Ramos (cell line): ENCODE measurements around the gene HNRNPAB.
"Not testable (repeated sequence)": the region's sequence is repeated elsewhere in the genome, so short reads cannot be mapped to it uniquely, and the experiment has no call there.

ENCODE experiments used
- in situ Hi-C: fragments of 300-500 bp; cut with MboI; formaldehyde crosslinking; loops from one replicate; pipeline ENCODE4 v1.14.3; 2022; ENCODE audit warnings: low sequenced_read_pairs; ENCODE audit not compliant: unreplicated experiment

HNRNPAB gene

DNA sequence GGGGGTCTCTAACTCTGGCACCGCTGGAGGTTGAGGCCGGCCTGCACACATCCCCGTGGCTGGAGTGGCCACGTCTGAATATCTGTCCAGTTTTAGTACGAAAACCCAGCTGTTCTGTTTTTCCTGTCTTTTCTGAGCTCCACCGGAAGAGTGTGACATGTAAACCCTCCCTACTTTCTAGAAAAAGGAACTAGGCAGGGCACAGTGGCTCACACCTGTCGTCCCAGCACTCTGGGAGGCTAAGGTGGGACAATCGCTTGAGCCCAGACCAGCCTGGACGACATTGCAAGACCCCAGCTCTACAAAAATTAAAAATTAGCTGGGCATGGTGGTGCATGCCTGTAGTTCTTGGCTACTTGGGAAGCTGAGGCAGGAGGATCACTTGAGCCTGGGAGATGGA is 36.4 kb downstream of the HNRNPAB start:
- in situ Hi-C loops = no loop called here

DNA sequence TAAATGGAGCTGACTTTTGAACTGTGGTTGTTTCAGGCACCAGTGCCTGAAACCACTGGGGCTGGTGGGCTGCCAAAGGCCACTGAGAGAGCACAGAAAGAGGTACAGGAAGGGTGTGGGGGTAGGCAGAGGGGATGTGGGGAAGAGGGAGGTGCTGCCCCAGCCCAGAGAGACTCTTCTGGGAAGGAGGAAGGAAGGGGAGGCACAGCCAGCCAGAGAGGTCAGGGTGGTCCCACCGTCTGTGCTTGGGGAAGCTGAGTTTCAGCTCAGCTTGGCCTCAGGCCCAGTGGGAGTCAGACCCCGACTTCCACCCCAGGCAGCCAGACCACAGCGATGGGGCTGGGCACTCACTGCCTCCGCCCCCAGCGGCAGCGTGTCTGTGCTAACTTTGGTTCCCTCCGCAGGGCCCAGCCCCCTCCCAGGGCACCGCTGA is 36.9 kb downstream of the HNRNPAB start:
- in situ Hi-C loops = no loop called here

DNA sequence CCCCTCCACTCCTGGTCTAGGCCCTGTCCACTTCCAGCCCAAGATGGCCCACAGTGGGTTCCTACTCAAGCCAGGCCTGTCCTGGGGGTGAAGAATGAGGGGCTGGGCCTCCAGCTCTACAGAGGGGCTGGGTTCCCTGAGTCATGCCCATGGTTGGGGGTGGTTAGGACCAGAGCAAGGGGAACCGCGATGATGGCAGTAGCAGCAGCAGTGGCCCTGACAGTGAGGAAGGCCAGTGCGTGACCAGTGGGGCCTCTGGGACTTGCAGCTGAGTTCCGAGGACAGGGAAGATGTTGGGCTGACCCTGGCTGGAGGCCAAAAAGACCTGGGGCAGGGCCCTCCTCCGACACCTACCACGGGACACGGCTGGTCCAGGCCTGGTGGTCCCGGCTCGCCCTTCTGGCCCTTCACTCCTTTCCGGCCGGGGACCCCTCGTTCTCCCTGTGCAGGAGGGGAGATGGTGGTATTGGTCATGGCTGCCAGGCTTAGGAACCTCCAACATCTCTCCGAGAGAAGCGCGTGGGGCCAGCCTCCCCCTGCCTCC is 37.4 kb downstream of the HNRNPAB start:
- in situ Hi-C loops = no loop called here

DNA sequence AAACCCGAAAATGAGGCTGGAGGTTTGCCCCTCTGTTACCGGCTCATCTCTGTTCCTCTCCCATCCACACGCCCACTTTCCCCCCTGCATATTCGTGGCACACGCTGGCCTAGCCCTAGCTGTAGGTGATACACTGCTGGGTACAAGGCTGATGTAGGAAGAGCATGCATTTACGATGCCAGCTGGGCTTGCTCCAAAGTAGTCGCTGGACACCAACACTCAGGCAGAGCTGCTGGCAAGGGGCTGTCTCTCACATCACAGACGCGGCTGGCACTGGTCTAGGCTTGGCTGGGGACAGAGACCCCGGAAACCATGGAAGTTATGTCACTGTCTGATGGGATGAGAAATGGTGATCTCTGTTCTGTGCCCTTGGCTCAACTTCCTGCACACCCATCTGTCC is 38.1 kb downstream of the HNRNPAB start:
- in situ Hi-C loops = no loop called here

DNA sequence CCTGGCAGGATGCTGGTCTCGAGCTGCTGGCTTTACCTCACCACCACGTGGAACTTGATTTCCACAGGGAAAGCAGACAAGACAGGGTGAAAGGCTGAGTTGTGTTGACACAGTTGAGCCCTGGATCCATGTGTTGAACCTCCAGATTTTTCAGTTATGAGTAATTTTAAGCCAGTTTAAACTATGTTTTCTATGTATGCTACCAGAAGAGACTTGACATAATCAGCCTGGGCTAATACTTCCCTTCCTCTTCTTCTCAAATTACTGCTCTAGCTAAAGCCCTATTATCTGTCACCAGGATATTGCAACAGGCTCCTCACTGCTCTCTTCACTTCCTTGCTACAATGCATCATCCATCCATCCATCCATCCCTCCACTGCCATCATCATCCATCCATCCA is 40.2 kb downstream of the HNRNPAB start:
- in situ Hi-C loops = no loop called here

DNA sequence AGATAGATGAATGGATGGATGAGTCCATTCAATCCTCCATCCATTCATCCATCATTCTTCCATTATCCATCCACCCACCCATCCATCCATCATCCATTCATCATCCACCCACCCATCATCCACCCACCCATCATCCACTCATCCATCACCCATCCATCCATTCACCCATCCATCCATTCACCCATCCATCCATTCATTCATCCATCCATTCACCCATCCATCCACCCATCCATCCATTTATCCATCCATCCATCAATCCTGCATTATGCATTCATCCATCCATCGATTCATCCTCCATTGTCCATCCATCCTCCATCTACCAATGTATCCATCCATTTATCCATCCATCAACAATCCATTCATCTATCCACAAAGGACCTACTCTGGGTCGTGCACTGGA is 41.1 kb downstream of the HNRNPAB start:
- in situ Hi-C loops = no loop called here

DNA sequence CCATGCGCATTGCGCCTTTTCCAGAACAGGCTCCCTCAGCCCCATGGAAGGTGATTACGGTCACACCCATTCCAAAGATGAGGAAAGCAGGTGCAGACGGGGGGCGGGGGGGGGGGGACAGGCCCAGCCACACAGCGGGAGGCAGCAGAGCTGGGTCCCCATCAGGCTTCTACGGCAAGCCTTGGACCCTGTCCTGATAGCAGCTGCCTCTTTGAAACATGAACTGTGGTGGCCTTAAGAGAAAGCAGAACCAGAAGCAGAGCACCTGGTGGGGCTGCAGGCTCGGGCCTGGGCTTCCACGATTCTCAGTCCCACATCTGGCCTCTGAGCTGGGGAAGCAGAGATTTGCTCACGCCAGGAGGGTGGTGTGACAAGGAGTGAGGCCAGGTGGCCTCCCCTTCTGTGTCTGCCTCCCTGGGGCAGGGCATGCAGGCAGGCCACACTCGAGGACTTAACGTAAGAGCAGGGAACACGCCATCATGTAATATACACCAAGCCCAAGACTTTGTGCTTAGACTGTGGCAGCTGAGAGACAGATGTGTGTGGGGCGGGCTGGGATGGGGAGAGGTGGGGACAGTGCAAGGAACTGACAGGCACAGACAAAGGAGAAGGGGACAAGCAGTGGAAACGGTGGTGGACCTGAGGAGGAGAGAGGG is 42.4 kb downstream of the HNRNPAB start:
- in situ Hi-C loops = no loop called here

DNA sequence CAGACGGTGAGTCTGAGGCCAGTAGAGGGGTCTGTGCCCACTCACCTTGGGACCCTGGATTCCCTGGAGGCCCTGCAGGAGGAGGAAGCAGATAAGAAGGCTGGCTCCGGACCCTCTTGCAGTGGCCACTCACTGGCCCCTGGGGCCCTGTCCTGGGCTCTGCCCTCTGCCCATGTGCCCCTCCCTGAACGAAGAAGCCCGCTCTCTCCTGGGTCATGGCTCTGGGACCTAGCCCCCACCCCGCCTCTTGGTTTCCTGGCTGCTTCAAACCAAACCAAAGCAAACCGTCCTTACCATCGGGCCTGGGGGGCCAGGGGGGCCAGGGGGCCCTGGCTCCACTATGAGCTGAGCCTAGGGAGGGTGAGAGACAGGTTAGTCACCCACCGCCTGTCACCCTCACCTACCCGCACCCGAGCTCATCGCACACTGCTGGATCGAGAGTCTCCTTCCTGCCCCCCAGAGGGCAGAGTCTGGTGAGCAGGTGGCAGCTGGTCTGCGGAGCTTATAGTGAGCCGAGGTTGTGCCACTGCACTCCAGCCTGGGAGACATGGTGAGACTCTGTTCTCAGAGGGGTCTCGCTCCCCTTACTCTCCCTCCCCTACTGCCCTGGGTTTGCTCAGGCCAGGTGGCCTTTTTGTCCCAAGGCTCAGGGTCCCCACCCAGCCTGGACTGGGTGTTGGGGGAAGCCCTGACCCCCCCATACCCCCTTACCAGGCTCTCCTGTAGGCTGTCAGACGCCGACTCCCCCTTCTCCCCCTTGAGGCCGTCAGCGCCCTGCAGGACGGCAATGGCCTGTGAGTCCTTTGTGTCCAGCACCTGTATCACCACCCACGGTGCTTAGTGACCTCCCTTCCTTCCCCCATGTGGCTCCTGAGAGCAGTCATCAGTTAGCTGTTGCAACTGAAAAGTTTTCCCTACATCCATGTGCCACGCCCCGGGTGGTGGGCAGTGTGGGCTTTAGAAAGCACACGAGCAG is 43.4 kb downstream of the HNRNPAB start:
- in situ Hi-C loops = no loop called here

DNA sequence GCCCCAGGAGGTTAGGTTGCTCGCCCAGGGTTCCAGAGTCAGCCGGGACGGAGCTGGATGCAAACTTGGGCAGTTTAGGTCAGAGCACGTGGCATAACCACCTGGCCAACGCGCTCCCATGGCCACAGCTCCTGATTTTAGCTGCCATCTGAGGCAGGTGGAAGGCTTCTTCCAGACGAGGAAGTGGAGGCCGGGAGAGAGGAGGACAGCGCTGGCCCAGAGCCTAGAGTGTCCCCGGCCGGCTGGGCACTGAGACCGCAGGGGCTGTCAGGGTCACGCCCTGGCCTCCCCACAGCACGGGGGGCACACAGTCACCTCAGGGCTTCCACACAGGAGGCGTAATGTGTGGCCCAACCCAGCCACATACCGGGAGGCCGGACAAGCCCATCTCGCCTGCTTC is 44.4 kb downstream of the HNRNPAB start:
- in situ Hi-C loops = no loop called here

DNA sequence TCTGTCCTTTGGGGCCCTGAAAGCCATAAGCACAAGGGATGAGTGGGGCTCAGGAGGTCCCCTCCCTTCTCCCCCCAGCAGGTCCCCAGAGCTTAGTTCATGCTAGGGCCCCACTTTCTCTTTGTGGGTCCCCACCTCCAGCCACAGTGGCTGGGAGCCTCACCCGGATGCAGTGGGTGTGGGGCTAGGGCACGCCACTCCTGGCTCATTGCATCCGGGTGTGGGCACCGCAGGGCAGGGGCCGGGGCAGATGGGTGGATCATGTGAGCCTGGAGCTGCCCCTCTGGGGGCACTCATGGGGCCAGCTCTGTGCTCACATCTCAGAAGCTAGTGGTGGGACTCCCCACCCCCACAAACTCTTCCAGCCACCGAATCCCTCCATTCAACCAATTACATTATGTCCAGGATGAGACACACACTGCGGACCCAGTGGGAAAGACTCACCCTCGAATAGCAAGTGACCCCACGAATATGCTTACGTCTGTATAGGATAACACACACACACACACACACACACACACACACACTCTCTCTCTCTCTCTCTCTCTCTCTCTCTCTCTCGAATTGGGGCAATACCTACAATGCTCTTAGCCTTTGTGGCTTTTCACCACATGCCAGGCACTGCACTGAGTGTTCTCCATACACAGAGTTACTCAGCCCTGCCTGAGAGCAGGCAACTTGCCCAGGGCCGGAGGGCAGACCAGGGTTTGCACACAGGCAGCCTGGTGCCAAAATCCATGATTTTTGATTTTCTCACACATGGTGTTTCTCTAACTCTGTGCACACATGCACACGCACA is 45.1 kb downstream of the HNRNPAB start:
- in situ Hi-C loops = no loop called here

DNA sequence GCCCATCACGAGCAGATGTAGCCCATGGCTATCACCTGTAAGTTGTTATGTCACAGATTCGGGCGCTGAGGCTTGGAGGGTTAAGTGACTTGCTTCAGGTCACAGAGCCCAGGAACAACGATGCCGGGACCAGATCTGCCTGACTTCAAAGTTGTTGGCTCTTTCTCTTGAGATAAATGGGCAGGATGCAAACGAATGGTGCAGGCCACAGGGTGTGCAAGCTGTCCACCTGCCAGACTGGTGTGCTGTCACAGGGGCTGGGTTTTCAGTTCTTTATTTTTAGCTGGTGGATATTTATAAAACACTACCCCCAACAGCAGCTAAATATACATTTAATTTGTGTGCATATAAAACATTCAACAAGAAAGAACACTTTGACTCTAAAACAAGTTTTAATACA is 45.9 kb downstream of the HNRNPAB start:
- in situ Hi-C loops = no loop called here

DNA sequence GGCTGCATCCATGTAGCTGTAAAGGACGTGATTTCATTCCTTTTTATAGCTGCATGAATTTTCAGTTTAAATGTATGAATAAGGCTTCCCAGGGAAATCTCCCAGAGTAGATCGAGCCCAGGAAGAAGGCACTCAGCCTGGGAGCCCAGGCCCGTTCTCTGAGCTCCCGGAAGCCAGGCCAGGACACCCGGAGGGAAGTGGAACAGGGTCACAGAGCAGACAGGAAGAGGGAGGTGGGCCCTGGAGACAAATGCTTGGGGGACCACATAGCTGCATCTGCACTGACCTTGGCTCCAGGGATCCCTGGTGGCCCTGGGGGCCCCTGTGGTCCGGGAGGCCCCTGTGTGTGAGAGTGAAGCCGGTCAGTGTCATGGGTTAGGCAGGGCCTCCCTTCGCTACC is 47.9 kb downstream of the HNRNPAB start:
- in situ Hi-C loops = no loop called here

DNA sequence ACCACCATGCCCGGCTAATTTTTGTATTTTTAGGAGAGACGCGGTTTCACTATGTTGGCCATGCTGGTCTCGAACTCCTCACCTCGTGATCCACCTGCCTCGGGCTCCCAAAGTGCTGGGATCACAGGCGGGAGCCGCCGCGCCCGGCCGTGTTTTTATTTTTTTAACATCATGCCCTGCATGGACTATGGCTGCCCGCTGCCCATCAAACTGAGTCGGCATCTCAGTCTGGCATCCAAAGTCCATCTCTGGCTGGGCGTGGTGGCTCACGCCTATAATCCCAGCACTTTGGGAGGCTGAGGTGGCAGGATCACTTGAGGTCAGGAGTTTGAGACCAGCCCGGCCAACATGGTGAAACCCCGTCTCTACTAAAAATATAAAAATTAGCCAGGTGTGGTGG is 49.3 kb downstream of the HNRNPAB start:
- in situ Hi-C loops = not testable (repeated sequence)

DNA sequence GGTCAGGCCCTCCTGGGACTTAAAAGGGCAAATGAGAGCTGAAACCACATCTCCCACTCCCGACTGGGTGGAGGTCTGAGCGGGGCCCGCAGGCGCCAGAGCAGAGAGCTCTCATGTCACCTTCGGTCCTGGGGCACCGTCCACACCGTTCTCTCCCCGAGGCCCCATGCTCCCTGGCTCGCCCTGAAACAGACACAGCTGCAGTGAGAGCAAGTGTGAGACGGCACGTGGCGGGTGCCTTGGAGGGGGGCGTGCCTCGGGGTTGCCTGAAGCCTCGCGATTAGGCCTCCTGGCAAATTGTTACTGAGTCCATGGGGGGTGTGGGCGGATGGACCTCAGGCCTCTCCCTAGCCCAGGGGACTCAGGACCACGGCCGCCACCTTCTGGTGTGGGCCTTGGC is 52.4 kb downstream of the HNRNPAB start:
- in situ Hi-C loops = no loop called here

DNA sequence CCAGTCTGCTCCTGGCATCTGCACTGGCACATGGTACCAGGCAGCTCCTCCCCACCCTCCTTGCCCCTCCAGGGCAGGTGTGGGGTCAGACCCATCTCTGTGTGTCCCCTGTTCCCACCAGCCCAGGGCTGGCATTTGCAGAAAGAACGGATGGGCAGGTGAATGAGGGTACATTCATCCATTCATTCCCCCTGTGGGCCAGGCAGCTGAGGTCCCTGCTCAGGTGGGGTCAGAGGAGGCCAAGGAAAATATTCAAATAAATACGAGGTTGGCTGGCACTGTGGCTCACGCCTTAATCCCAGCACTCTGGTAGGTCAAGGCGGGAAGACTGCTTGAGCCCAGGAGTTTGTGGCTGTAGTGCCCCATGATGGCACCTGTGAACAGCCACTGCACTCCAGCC is 53.3 kb downstream of the HNRNPAB start:
- in situ Hi-C loops = no loop called here

DNA sequence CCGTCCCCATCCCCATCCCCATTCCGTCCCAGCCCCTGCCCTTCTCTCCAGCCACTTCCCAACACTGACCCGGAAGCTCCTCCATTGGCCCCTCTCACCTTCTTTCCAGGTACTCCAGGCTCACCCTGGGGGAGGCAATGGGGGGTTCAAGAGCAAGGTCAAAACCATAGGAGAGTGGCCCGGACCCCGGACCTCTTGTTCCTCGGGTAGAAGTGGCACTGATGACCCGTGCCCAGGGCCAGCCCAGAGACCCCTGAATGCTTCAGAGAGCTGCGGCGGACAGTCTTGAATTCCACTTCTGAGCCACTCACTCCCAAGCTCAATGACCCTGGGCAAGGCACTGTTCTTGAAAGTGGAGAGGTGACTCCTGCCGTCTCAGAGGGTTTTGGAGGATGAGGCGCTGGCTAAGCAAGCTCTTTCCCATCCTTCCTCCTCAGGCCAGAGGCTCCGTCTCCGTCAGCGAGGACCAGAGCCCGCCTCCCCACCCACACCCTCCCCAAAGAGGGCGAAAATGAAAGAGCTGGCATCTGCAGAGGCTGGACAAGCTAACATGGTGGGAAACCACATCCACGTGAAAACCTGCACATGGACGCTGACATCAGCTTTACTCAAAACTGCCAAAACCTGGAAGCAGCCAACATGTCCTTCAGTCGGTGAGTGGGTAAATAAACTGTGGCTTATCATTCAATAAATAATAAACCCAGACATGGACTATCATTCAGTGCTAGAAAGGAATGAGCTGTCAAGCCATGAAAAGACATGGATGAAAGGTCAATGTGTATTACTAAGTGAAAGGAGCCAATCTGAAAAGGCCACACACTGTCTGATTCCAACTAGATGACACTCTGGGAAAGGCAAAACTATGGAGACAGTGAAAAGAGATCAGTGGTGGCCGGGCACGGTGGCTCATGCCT is 55.5 kb downstream of the HNRNPAB start:
- in situ Hi-C loops = no loop called here
